SK-N-SH treated with all-trans-retinoic acid at 6 μM for 48 hours (cell line): ENCODE measurements around the gene LTO1.

Source experiments
- ATAC-seq: fragments of 200-7000 bp; cut with Tn5 transposase; 3 replicates; pipeline ENCODE4 v1.9.1; 2020; ENCODE audit warnings: mild to moderate bottlenecking, moderate library complexity
- ARNTL ChIP-seq: fragments of 450-650 bp; formaldehyde crosslinking; IDR thresholded peaks from 2 replicates; pipeline ENCODE4 v1.5.0; 2020; ENCODE audit warnings: low read depth, mild to moderate bottlenecking, moderate library complexity, borderline replicate concordance
- BACH2 ChIP-seq: fragments of 250-450 bp; sonication (Bioruptor Pico); IDR thresholded peaks from 2 replicates; pipeline ENCODE4 v1.9.0; 2021; ENCODE audit warnings: mild to moderate bottlenecking, borderline replicate concordance
- CSDC2 ChIP-seq: fragments of 250-450 bp; sonication (Bioruptor Pico); IDR thresholded peaks from 2 replicates; pipeline ENCODE4 v1.5.0; 2020; ENCODE audit warnings: mild to moderate bottlenecking, moderate library complexity
- ESRRG ChIP-seq: fragments of 250-450 bp; sonication (Bioruptor Pico); IDR thresholded peaks from 2 replicates; pipeline ENCODE4 v1.6.1; 2021; ENCODE audit warnings: mild to moderate bottlenecking
- GLIS3 ChIP-seq: fragments of 250-450 bp; sonication (Bioruptor Pico); IDR thresholded peaks from 2 replicates; pipeline ENCODE4 v1.5.0; 2020; ENCODE audit warnings: mild to moderate bottlenecking, moderate library complexity
- ISL1 ChIP-seq: fragments of 250-450 bp; sonication (Bioruptor Pico); IDR thresholded peaks from 2 replicates; pipeline ENCODE4 v2.1.2; 2022; ENCODE audit warnings: mild to moderate bottlenecking, moderate library complexity
- OSR1 ChIP-seq: fragments of 250-450 bp; sonication (Bioruptor Pico); IDR thresholded peaks from 2 replicates; pipeline ENCODE4 v1.8.0; 2022; ENCODE audit warnings: moderate library complexity, mild to moderate bottlenecking, inconsistent platforms
- PPARA ChIP-seq: fragments of 250-450 bp; sonication (Bioruptor Pico); IDR thresholded peaks from 2 replicates; pipeline ENCODE4 v1.5.0; 2020; ENCODE audit warnings: mild to moderate bottlenecking, borderline replicate concordance
- TCF4 ChIP-seq: fragments of 250-450 bp; sonication (Bioruptor Pico); IDR thresholded peaks from 2 replicates; pipeline ENCODE4 v1.8.0; 2021; ENCODE audit warnings: mild to moderate bottlenecking, moderate library complexity, borderline replicate concordance
- TOX ChIP-seq: fragments of 250-450 bp; sonication (Bioruptor Pico); IDR thresholded peaks from 2 replicates; pipeline ENCODE4 v1.8.0; 2021; ENCODE audit warnings: mild to moderate bottlenecking, moderate library complexity, borderline replicate concordance
- ZC3H10 ChIP-seq: fragments of 250-450 bp; sonication (Bioruptor Pico); IDR thresholded peaks from 2 replicates; pipeline ENCODE4 v1.5.1; 2021; ENCODE audit warnings: mild to moderate bottlenecking, moderate library complexity
- ZFP3 ChIP-seq: fragments of 250-450 bp; sonication (Bioruptor Pico); IDR thresholded peaks from 2 replicates; pipeline ENCODE4 v1.5.0; 2020; ENCODE audit warnings: mild to moderate bottlenecking, moderate library complexity
- ZFP30 ChIP-seq: fragments of 450-650 bp; formaldehyde crosslinking; IDR thresholded peaks from 2 replicates; pipeline ENCODE4 v1.5.0; 2022; ENCODE audit warnings: mild to moderate bottlenecking, moderate library complexity
- ZNF565 ChIP-seq: fragments of 450-650 bp; formaldehyde crosslinking; conservative IDR thresholded peaks from 2 replicates; pipeline ENCODE4 v1.5.0; 2020; ENCODE audit warnings: low read depth, mild to moderate bottlenecking, moderate library complexity
- ZNF70 ChIP-seq: fragments of 450-650 bp; formaldehyde crosslinking; IDR thresholded peaks from 2 replicates; pipeline ENCODE4 v1.5.0; 2020; ENCODE audit warnings: mild to moderate bottlenecking, moderate library complexity
- ZNF8 ChIP-seq: fragments of 450-650 bp; formaldehyde crosslinking; IDR thresholded peaks from 2 replicates; pipeline ENCODE4 v1.5.0; 2020; ENCODE audit warnings: mild to moderate bottlenecking, moderate library complexity
- TF ChIP-seq, protein P1 (sequence below): fragments of 250-450 bp; sonication (Bioruptor Pico); IDR thresholded peaks from 2 replicates; pipeline ENCODE4 v1.5.1; 2020; ENCODE audit warnings: low read depth, mild to moderate bottlenecking, moderate library complexity
- TF ChIP-seq, protein P2 (sequence below): fragments of 250-450 bp; sonication (Bioruptor Pico); IDR thresholded peaks from 2 replicates; pipeline ENCODE4 v1.5.0; 2020; ENCODE audit warnings: mild to moderate bottlenecking, moderate library complexity
- TF ChIP-seq, protein P3 (sequence below): fragments of 250-450 bp; sonication (Bioruptor Pico); IDR thresholded peaks from 2 replicates; pipeline ENCODE4 v1.8.0; 2020; ENCODE audit warnings: mild to moderate bottlenecking, moderate library complexity, borderline replicate concordance
- TF ChIP-seq, protein P4 (sequence below): fragments of 250-450 bp; sonication (Bioruptor Pico); IDR thresholded peaks from 2 replicates; pipeline ENCODE4 v1.5.1; 2021; ENCODE audit warnings: mild to moderate bottlenecking, moderate library complexity
- TF ChIP-seq, protein P5 (sequence below): fragments of 250-450 bp; sonication (Bioruptor Pico); IDR thresholded peaks from 2 replicates; pipeline ENCODE4 v1.8.0; 2021; ENCODE audit warnings: low read depth, mild to moderate bottlenecking, moderate library complexity, borderline replicate concordance

The LTO1 gene

DNA sequence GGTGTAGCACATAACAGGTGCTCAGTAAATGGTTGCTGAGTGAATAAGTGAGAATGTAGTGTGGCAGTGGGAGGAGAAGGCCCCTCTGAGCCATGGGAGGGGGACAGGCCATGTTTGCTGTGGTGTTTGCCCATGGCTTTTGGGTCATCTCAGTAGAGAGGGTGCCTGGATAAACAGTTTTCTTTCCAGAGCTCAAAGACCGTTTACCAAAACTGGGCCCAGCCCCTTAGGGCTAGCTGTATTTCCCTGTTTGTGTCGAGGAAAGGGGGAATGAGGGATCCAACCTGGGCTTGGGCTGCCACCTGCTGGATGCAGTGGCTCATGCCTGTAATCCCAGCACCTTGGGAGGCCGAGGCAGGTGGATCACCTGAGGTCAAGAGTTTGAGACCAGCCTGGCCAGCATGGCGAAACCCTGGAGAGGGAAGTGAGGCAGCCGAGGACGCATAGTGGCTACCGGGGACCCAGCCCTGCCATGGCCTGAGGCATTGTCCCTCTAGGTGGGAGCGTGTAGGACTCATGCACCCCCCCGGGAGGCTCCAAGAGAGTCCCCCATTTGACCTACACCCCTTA lies 8.7 kb upstream of the LTO1 start:
- ATAC-seq, result peak; percentile 32; the same call in 1 of the 3 replicates
- TF ChIP-seq, protein P1, sequence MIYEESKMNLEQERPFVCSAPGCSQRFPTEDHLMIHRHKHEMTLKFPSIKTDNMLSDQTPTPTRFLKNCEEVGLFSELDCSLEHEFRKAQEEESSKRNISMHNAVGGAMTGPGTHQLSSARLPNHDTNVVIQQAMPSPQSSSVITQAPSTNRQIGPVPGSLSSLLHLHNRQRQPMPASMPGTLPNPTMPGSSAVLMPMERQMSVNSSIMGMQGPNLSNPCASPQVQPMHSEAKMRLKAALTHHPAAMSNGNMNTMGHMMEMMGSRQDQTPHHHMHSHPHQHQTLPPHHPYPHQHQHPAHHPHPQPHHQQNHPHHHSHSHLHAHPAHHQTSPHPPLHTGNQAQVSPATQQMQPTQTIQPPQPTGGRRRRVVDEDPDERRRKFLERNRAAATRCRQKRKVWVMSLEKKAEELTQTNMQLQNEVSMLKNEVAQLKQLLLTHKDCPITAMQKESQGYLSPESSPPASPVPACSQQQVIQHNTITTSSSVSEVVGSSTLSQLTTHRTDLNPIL (CRISPR knock-in tag), result no peak

DNA sequence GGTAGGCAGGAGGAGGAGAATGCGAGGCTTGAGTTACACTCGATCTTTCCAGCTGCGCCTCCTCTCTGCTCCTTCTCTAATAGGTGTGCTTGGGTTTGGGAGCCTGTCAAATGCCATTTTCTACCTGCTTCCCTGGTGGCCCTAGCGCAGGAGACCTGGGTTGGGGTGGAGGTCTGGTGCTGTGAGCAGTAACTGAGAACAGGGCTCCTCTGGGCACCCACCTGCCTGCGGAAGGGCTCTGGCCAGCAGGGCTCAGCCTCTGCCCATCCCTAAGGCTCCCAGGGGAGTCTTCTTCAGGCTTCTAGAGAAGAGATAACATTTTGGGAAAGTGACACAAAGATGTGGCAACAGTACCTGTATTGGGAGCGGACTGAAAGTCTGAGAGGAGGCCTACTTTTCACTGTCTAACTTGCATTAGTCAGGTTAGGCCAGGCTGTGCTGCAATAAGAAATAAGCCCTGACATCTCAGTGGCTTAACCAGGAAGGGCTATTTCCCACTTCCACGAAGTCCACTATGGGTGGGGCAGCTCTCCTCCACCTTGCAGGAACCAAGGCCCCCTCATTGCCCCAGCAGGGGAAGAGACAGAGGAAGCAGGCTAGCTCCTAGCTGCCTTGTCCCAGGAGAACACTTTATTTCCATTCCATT lies 7.7 kb upstream of the LTO1 start:
- no peak for TF ChIP-seq ZC3H10
- no peak for TF ChIP-seq ARNTL (CRISPR knock-in tag)
- TF ChIP-seq, protein P2, sequence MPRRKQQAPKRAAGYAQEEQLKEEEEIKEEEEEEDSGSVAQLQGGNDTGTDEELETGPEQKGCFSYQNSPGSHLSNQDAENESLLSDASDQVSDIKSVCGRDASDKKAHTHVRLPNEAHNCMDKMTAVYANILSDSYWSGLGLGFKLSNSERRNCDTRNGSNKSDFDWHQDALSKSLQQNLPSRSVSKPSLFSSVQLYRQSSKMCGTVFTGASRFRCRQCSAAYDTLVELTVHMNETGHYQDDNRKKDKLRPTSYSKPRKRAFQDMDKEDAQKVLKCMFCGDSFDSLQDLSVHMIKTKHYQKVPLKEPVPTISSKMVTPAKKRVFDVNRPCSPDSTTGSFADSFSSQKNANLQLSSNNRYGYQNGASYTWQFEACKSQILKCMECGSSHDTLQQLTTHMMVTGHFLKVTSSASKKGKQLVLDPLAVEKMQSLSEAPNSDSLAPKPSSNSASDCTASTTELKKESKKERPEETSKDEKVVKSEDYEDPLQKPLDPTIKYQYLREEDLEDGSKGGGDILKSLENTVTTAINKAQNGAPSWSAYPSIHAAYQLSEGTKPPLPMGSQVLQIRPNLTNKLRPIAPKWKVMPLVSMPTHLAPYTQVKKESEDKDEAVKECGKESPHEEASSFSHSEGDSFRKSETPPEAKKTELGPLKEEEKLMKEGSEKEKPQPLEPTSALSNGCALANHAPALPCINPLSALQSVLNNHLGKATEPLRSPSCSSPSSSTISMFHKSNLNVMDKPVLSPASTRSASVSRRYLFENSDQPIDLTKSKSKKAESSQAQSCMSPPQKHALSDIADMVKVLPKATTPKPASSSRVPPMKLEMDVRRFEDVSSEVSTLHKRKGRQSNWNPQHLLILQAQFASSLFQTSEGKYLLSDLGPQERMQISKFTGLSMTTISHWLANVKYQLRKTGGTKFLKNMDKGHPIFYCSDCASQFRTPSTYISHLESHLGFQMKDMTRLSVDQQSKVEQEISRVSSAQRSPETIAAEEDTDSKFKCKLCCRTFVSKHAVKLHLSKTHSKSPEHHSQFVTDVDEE, result no peak
- no peak for TF ChIP-seq TOX (CRISPR knock-in tag)
- TF ChIP-seq ZFP3, result no peak
- TF ChIP-seq, protein P3, sequence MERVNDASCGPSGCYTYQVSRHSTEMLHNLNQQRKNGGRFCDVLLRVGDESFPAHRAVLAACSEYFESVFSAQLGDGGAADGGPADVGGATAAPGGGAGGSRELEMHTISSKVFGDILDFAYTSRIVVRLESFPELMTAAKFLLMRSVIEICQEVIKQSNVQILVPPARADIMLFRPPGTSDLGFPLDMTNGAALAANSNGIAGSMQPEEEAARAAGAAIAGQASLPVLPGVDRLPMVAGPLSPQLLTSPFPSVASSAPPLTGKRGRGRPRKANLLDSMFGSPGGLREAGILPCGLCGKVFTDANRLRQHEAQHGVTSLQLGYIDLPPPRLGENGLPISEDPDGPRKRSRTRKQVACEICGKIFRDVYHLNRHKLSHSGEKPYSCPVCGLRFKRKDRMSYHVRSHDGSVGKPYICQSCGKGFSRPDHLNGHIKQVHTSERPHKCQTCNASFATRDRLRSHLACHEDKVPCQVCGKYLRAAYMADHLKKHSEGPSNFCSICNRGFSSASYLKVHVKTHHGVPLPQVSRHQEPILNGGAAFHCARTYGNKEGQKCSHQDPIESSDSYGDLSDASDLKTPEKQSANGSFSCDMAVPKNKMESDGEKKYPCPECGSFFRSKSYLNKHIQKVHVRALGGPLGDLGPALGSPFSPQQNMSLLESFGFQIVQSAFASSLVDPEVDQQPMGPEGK, result no peak
- TF ChIP-seq, protein P1 (CRISPR knock-in tag), result no peak
- no peak for TF ChIP-seq GLIS3 (CRISPR knock-in tag)
- no peak for TF ChIP-seq ISL1 (CRISPR knock-in tag)
- TF ChIP-seq ZFP30 (CRISPR knock-in tag), result no peak
- TF ChIP-seq ZNF70 (CRISPR knock-in tag), result no peak
- TF ChIP-seq OSR1 (CRISPR knock-in tag), result no peak
- TF ChIP-seq ZNF565 (CRISPR knock-in tag), result no peak
- no peak for TF ChIP-seq ZNF8 (CRISPR knock-in tag)
- TF ChIP-seq, protein P4, sequence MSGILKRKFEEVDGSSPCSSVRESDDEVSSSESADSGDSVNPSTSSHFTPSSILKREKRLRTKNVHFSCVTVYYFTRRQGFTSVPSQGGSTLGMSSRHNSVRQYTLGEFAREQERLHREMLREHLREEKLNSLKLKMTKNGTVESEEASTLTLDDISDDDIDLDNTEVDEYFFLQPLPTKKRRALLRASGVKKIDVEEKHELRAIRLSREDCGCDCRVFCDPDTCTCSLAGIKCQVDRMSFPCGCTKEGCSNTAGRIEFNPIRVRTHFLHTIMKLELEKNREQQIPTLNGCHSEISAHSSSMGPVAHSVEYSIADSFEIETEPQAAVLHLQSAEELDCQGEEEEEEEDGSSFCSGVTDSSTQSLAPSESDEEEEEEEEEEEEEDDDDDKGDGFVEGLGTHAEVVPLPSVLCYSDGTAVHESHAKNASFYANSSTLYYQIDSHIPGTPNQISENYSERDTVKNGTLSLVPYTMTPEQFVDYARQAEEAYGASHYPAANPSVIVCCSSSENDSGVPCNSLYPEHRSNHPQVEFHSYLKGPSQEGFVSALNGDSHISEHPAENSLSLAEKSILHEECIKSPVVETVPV, result no peak
- TF ChIP-seq ESRRG, result no peak
- no peak for TF ChIP-seq PPARA (CRISPR knock-in tag)
- no peak for TF ChIP-seq TCF4 (CRISPR knock-in tag)
- TF ChIP-seq, all 23 proteins: peak for 0
- ATAC-seq, result no peak

DNA sequence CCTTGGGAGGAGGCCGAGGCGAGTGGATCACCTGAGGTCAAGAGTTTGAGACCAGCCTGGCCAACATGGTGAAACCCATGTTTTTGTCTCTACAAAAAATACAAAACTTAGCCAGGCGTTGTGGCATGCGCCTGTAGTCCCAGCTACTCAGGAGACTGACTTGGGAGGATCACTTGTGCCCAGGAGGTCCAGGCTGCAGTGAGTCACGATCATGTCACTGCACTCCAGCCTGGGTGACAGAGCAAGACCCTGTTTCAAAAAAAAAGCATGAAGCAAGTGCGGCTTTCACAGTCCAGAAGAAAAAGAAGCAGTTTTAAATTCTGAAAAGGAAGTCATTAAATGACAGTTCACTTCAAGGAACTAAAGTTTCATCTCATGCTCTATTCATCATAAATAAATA lies 7.1 kb upstream of the LTO1 start:
- no peak for ATAC-seq
- TF ChIP-seq TOX (CRISPR knock-in tag), result no peak
- no peak for TF ChIP-seq GLIS3 (CRISPR knock-in tag)
- no peak for TF ChIP-seq ESRRG
- TF ChIP-seq ZNF70 (CRISPR knock-in tag), result no peak
- TF ChIP-seq ARNTL (CRISPR knock-in tag), result no peak
- TF ChIP-seq ISL1 (CRISPR knock-in tag), result no peak
- no peak for TF ChIP-seq CSDC2 (CRISPR knock-in tag)
- TF ChIP-seq, protein P5, sequence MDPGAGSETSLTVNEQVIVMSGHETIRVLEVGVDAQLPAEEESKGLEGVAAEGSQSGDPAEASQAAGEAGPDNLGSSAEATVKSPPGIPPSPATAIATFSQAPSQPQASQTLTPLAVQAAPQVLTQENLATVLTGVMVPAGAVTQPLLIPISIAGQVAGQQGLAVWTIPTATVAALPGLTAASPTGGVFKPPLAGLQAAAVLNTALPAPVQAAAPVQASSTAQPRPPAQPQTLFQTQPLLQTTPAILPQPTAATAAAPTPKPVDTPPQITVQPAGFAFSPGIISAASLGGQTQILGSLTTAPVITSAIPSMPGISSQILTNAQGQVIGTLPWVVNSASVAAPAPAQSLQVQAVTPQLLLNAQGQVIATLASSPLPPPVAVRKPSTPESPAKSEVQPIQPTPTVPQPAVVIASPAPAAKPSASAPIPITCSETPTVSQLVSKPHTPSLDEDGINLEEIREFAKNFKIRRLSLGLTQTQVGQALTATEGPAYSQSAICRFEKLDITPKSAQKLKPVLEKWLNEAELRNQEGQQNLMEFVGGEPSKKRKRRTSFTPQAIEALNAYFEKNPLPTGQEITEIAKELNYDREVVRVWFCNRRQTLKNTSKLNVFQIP (CRISPR knock-in tag), result no peak
- no peak for TF ChIP-seq ZFP3
- TF ChIP-seq ZFP30 (CRISPR knock-in tag), result no peak
- no peak for TF ChIP-seq ZNF565 (CRISPR knock-in tag)
- no peak for TF ChIP-seq ZNF8 (CRISPR knock-in tag)
- TF ChIP-seq BACH2 (CRISPR knock-in tag), result no peak
